ENCODE data around the gene AOPEP.

Gene AOPEP

DNA sequence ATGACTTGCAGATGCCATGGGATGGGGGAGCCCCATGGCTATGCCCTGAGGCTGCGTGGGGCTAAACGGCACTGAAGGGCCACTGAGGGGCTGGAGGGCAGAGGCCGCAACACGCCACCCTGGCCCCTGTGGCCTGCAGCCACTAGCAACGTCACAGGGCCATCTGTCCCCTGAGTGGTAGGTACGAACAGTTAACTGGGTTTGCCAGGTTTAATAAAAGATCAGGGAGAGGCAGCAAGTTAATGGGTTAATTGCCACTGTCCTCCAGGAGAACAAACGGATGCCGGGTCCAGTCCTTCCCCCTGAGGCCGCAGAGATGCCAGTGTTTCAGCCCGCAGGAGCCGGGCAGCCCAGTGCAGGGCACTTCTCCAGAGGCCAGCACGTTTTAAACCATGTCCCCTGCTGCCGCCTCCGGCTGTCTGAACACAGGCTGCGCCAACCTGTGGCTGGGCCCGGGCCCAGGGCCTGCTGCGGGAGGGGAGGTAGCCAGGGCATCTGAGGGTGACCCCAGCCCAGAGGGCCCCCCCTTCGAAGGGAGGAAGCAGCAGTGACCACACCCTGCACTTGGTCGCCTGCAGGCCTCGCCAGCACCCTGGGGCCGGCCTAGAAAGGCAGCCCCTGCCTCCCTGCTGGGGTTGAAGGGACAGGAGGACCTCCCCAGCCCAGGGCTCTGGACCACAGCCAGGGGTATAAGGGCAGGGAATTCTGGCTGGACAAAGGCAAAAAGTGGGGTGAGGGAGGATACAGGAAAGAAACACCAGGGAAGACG, 363.7 kb downstream of the AOPEP start:
- no peak for TF ChIP-seq ZFX (IDR thresholded peaks at IDR 0.05)
- no peak for TF ChIP-seq CTCF (conservative IDR thresholded peaks at IDR 0.05)
- no peak overlapping the region for H3K27ac ChIP-seq

DNA sequence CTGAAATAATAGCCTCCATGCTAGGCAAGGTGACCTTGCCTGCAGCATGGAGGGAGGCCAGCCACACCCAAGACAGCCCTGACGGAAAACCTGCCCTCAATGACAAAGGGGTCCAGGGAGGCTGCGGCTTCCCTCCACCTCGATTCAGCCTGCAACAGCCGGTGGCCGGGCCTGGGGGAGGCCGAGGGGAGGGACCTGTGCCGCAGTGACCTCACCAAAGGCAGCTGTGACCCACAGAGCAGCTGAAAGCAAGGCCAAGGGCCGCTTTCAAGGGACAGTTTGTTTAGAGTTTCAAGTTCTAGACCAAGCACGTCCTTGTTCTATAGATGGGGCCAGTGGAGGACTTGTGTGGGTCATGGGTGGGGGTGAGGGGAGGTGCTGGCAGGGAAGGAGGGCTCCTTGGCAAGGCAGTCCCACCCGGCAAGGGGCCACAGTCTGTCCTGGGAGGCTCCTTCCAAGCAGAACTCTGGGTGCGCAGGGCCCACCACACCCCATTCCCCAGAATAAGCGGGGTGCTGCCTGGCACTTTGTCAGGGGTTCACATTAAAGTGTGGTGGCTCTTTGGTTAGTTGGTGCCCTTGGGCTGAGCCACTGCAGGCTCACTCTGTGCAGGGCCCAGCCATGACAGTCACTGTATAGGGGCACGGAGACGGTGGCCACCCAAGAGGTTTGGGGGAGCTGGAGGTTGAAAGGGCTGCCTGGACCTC, 364.5 kb downstream of the AOPEP start:
- H3K27ac ChIP-seq, result no peak overlapping the region
- no peak for TF ChIP-seq CTCF (conservative IDR thresholded peaks at IDR 0.05)
- TF ChIP-seq ZFX (IDR thresholded peaks at IDR 0.05), result no peak

- TF ChIP-seq CTCF (conservative IDR thresholded peaks at IDR 0.05) (no peak), ZFX (IDR thresholded peaks at IDR 0.05) (no peak)
- no peak overlapping the region for H3K27ac ChIP-seq
Observed at GRCh38 chr9:95091601-95092261, 365.2 kb downstream of the AOPEP start.

- H3K27ac ChIP-seq, result no peak overlapping the region
Observed at GRCh38 chr9:95092262-95093072, 366.0 kb downstream of the AOPEP start.

DNA sequence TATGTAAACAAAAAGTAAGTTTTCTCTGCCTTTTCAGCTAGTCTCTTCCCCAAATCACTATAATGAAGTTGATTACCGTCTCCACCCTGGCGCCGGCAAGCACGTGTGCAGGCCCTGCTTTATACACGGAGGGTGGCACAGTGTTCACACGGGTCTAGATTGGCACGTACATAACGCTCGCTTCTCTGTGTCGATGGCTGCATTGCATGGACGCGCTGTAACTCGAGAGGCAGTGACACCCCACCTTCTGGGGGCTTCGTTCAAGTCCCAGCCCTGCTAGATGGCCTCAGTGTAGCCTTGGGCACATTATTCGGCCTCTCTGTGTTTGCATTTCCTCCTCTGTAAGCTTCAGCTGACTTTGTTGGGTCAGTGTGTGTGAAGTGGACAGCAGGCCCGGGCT, 367.1 kb downstream of the AOPEP start:
- H3K27ac ChIP-seq, result no peak overlapping the region
- TF ChIP-seq ZFX (IDR thresholded peaks at IDR 0.05) (no peak), CTCF (conservative IDR thresholded peaks at IDR 0.05) (no peak)

More at GRCh38 chr9:95092262-95093072, 366.0 kb downstream of the AOPEP start:
- TF ChIP-seq ZFX (IDR thresholded peaks at IDR 0.05), result no peak
- no peak for TF ChIP-seq CTCF (conservative IDR thresholded peaks at IDR 0.05)

- no peak overlapping the region for H3K27ac ChIP-seq
- no peak for TF ChIP-seq ZFX (IDR thresholded peaks at IDR 0.05)
- no peak for TF ChIP-seq CTCF (conservative IDR thresholded peaks at IDR 0.05)
Observed at GRCh38 chr9:95094002-95094401, 367.5 kb downstream of the AOPEP start.
